HCT116 (cell line): Measurements from ENCODE around the gene GLIPR1.
A peak's percentile ranks its signal among the peaks of the same experiment; 100 is the strongest.

ENCODE experiments used
- CTCF ChIP-seq, 3 experiments: fragments of 200-600 bp in 1 of 3; sonication (generic) in 1 of 3; IDR thresholded peaks in 2 of 3; conservative IDR thresholded peaks in 1 of 3; 2 replicates each; pipeline ENCODE4 v1.5.1; 2012 to 2017; ENCODE audit warnings: low read depth in 2 of 3, low read length in 2 of 3, antibody characterized with exemption in 1 of 3, borderline replicate concordance in 1 of 3, control low read depth in 1 of 3, mild to moderate bottlenecking in 1 of 3, mixed read lengths in 1 of 3, mixed run types in 1 of 3, moderate library complexity in 1 of 3; ENCODE audit not compliant: insufficient read depth in 1 of 3
- EZH2 ChIP-seq: fragments of 200-600 bp; sonication (generic); IDR thresholded peaks from 2 replicates; pipeline ENCODE4 v1.6.1; 2017; ENCODE audit warnings: antibody characterized with exemption, mixed run types
- POLR2A ChIP-seq: IDR thresholded peaks from 2 replicates; pipeline ENCODE4 v1.7.0; 2011; ENCODE audit warnings: borderline replicate concordance; ENCODE audit not compliant: insufficient read depth, insufficient read length; ENCODE audit errors: extremely low read depth
- POLR2AphosphoS5 ChIP-seq: IDR thresholded peaks from 2 replicates; pipeline ENCODE4 v1.6.1; 2011; ENCODE audit warnings: mild to moderate bottlenecking, low read depth, low read length, moderate library complexity
- RAD21 ChIP-seq: IDR thresholded peaks from 2 replicates; pipeline ENCODE4 v1.6.1; 2012; ENCODE audit warnings: low read depth, mild to moderate bottlenecking
- REST ChIP-seq: IDR thresholded peaks from 2 replicates; pipeline ENCODE4 v1.6.1; 2012; ENCODE audit warnings: low read depth
- SIN3A ChIP-seq: IDR thresholded peaks from 2 replicates; pipeline ENCODE4 v1.6.1; 2012; ENCODE audit warnings: low read depth
- SP1 ChIP-seq: IDR thresholded peaks from 2 replicates; pipeline ENCODE4 v1.6.1; 2012; ENCODE audit warnings: low read depth
- SRF ChIP-seq: IDR thresholded peaks from 2 replicates; pipeline ENCODE4 v1.6.1; 2012; ENCODE audit warnings: low read depth
- ZNF274 ChIP-seq: fragments of 200-500 bp; sonication (Bioruptor generic); IDR thresholded peaks from 2 replicates; pipeline ENCODE4 v1.6.1; 2014; ENCODE audit warnings: mild to moderate bottlenecking, low read depth, low read length, inconsistent platforms

- TF ChIP-seq CTCF (IDR thresholded peaks at IDR 0.05 in 2 of 3, conservative IDR thresholded peaks at IDR 0.05 in 1 of 3; ENCODE audit: borderline replicate concordance in 1 of 3, insufficient read depth in 1 of 3, low read depth in 2 of 3, low read length in 2 of 3), result no peak
- TF ChIP-seq RAD21, result no peak
- no peak for TF ChIP-seq ZNF274
- TF ChIP-seq EZH2, result no peak
- TF ChIP-seq SP1, result peak; percentile 77
- peak; percentile 50; the same call in 1 of the 2 replicates for TF ChIP-seq POLR2AphosphoS5
- no peak for TF ChIP-seq POLR2A
- TF ChIP-seq REST, result no peak
- TF ChIP-seq SIN3A, result no peak; the same call in 1 of the 2 replicates
- TF ChIP-seq SRF, result no peak
These were observed 9.2 kb downstream of the GLIPR1 start for GRCh38 chr12:75489613-75490210.
